K562 (cell line): ENCODE measurements around the gene SOX6. TPM values are rescaled to one million over a fixed set of nuclear protein-coding genes. Genes with fewer than 3 reads are reported as not detected.

Experiments
- ATAC-seq: fragments of 200-7000 bp; cut with Tn5 transposase; 3 replicates; pipeline ENCODE4 v1.9.1; 2020; ENCODE audit warnings: moderate library complexity
- BruUV-seq: library from RNA; stranded (reverse); fragments of 400-500 nt; replicated peaks from 2 replicates; lab custom pipeline; 2021; lab: Mats Ljungman, UMichigan
- CTCF ChIA-PET: fragments of 300-600 bp; formaldehyde crosslinking; extraction: SDS; loops from one replicate; lab custom pipeline; 2021; ENCODE audit warnings: low intra/inter-chr PET ratio; lab: Yijun Ruan, JAX
- POLR2A ChIA-PET: fragments of 300-600, 350-650 bp; sonication (Branson Sonifier 250); formaldehyde crosslinking; extraction: SDS; loops from one replicate; lab custom pipeline; 2021; ENCODE audit warnings: antibody characterized with exemption, inconsistent platforms; lab: Yijun Ruan, JAX
- DNase-seq, 4 experiments: peaks; one replicate each; pipeline versions ENCODE4 v3.0.0 to v3.0.0-alpha.2; 2011 to 2018; ENCODE audit warnings: low spot score in 3 of 4, mixed read lengths in 3 of 4; ENCODE audit errors: extremely low read depth in 1 of 4
- FAIRE-seq: peaks from 2 replicates; lab custom pipeline; 2011; peaks lifted over from hg19 to GRCh38; lab: Jason Lieb, UNC
- H2AFZ ChIP-seq: 2 replicates; pipeline ENCODE4 v1.6.0; 2011; ENCODE audit warnings: low read depth, low read length, control low read depth, inconsistent platforms
- H3K27ac ChIP-seq: fragments of 200-600 bp; 3 replicates; pipeline ENCODE4 v1.8.0; 2011; ENCODE audit warnings: low read depth, mild to moderate bottlenecking, control low read depth, inconsistent platforms, low read length, moderate library complexity, mixed read lengths; ENCODE audit errors: extremely low read depth
- H3K27me3 ChIP-seq, 2 experiments: fragments of 300-600 bp in 1 of 2; 2 replicates in 1 of 2; 3 replicates in 1 of 2; pipeline versions ENCODE4 v1.6.0 to v1.8.0; 2011; ENCODE audit warnings: inconsistent platforms in 2 of 2, low read length in 2 of 2, mild to moderate bottlenecking in 1 of 2, mixed read lengths in 1 of 2, moderate library complexity in 1 of 2; ENCODE audit not compliant: control insufficient read depth in 2 of 2, insufficient read depth in 2 of 2
- H3K36me3 ChIP-seq: fragments of 300-600 bp; 3 replicates; pipeline ENCODE4 v1.8.0; 2011; ENCODE audit warnings: mild to moderate bottlenecking, low read length, inconsistent platforms; ENCODE audit not compliant: control insufficient read depth, insufficient read depth
- H3K4me1 ChIP-seq, 2 experiments: fragments of 200-600 bp in 1 of 2; replicated peaks in 1 of 2; 2 replicates in 1 of 2; 3 replicates in 1 of 2; pipeline versions ENCODE4 v1.5.1 to v1.8.0; 2011; ENCODE audit warnings: inconsistent platforms in 2 of 2, low read length in 2 of 2, mild to moderate bottlenecking in 1 of 2, mixed read lengths in 1 of 2, moderate library complexity in 1 of 2; ENCODE audit not compliant: control insufficient read depth in 2 of 2, insufficient read depth in 2 of 2
- H3K4me2 ChIP-seq: 2 replicates; pipeline ENCODE4 v1.6.1; 2011; ENCODE audit warnings: low read length, control low read depth, inconsistent platforms, mixed read lengths; ENCODE audit not compliant: insufficient read depth
- H3K4me3 ChIP-seq: fragments of 200-600 bp; sonication (generic), shearing (Covaris generic); 2 replicates; pipeline ENCODE4 v1.5.1; 2016; ENCODE audit warnings: control low read depth, inconsistent platforms
- H3K79me2 ChIP-seq: fragments of 200-600 bp; 3 replicates; pipeline ENCODE4 v1.8.0; 2011; ENCODE audit warnings: low read length, inconsistent platforms; ENCODE audit not compliant: control insufficient read depth, insufficient read depth
- H3K9ac ChIP-seq, 2 experiments: 2 replicates each; pipeline versions ENCODE4 v1.6.0 to v1.6.1; 2011; ENCODE audit warnings: low read depth in 2 of 2, low read length in 2 of 2, control low read depth in 1 of 2, inconsistent platforms in 1 of 2, mild to moderate bottlenecking in 1 of 2, mixed read lengths in 1 of 2; ENCODE audit not compliant: insufficient read depth in 1 of 2
- H3K9me1 ChIP-seq: one replicate; pipeline ENCODE4 v1.6.0; 2011; ENCODE audit warnings: inconsistent platforms, mild to moderate bottlenecking, low read length, moderate library complexity; ENCODE audit not compliant: control insufficient read depth, insufficient read depth
- H3K9me3 ChIP-seq: replicated peaks from 2 replicates; pipeline ENCODE4 v1.5.1; 2011; ENCODE audit warnings: low read depth, low read length, inconsistent platforms; ENCODE audit not compliant: control insufficient read depth, insufficient read depth
- H4K20me1 ChIP-seq: replicated peaks from 2 replicates; pipeline ENCODE4 v1.6.1; 2011; ENCODE audit warnings: low read length, inconsistent platforms, mixed read lengths; ENCODE audit not compliant: control insufficient read depth, insufficient read depth
- ARID2 ChIP-seq: fragments of 450-650 bp; IDR thresholded peaks from 2 replicates; pipeline ENCODE4 v1.6.1; 2017; ENCODE audit warnings: antibody characterized with exemption, mild to moderate bottlenecking
- LARP7 ChIP-seq: fragments of 450-650 bp; IDR thresholded peaks from 2 replicates; pipeline ENCODE4 v1.6.1; 2016
- NR4A1 ChIP-seq, 2 experiments: fragments of 250-450 bp in 1 of 2; fragments of 450-650 bp in 1 of 2; sonication (Bioruptor Pico) in 1 of 2; IDR thresholded peaks; 2 replicates each; pipeline versions ENCODE4 v1.4.0 to v1.6.1; 2016 to 2020; ENCODE audit warnings: mild to moderate bottlenecking in 2 of 2, missing compliant biosample characterization in 1 of 2, missing genetic modification characterization in 1 of 2, moderate library complexity in 1 of 2
- NRF1 ChIP-seq, 2 experiments: fragments of 450-650 bp; IDR thresholded peaks in 1 of 2; conservative IDR thresholded peaks in 1 of 2; 2 replicates each; pipeline ENCODE4 v1.6.1; 2014; ENCODE audit warnings: mild to moderate bottlenecking in 2 of 2
- ZBTB7A ChIP-seq: IDR thresholded peaks from 2 replicates; pipeline ENCODE4 v1.6.1; 2011; ENCODE audit warnings: low read depth, mild to moderate bottlenecking, low read length, moderate library complexity, borderline replicate concordance; ENCODE audit not compliant: control insufficient read depth
- ZNF316 ChIP-seq: fragments of 450-650 bp; IDR thresholded peaks from 2 replicates; pipeline ENCODE4 v1.6.1; 2016
- ZNF436 ChIP-seq: fragments of 250-450, 450-650 bp; sonication (Bioruptor Pico); formaldehyde crosslinking; IDR thresholded peaks from 2 replicates; pipeline ENCODE4 v1.7.0; 2020; ENCODE audit warnings: mild to moderate bottlenecking
- WGBS: fragments of 100-300 bp; shearing (Covaris generic); methylation state at CpG from one replicate; pipeline ENCODE4 v1.1.6; 2016; ENCODE audit warnings: low coverage, mixed read lengths; ENCODE audit not compliant: insufficient coverage; ENCODE audit errors: missing lambda C conversion rate; 5-methylcytosine and 5-hydroxymethylcytosine counted together
- in situ Hi-C: fragments of 300-500 bp; cut with MboI; formaldehyde crosslinking; loops from 4 replicates; pipeline ENCODE4 v1.15.0; 2018; ENCODE audit warnings: inconsistent platforms, mixed read lengths
- intact Hi-C: fragments of 100-400 bp; cut with micrococcal nuclease; formaldehyde crosslinking; loops from 2 replicates; pipeline ENCODE4 v1.14.2; 2022
- polyA plus RNA-seq, 8 experiments: library from polyadenylated mRNA; depleted of rRNA in 4 of 8; stranded (reverse) in 5 of 8; unstranded in 3 of 8; fragments of >200 nt; fragmentation: Nextera tagmentation in 2 of 8; fragmentation: Illumina TruSeq in 1 of 8; extraction: Ambion mirVana in 2 of 8; extraction: Trizol in 1 of 8; gene quantifications; 2 replicates each; pipeline versions ENCODE4 v1.2.1 to v1.2.3, GENCODE V29; 2011 to 2014; ENCODE audit warnings: inconsistent platforms in 1 of 8, missing spikeins in 1 of 8
- total RNA-seq, 7 experiments: library from RNA; depleted of rRNA in 6 of 7; stranded (reverse); fragments of >200 nt in 6 of 7; fragmentation: Illumina TruSeq in 2 of 7; extraction: Trizol in 2 of 7; gene quantifications; 2 replicates each; pipeline versions ENCODE4 v1.2.1 to v1.2.3, GENCODE V29; 2011 to 2021; ENCODE audit warnings: low replicate concordance in 1 of 7
- TF ChIP-seq, protein P1 (sequence below): fragments of 200-400 bp; formaldehyde crosslinking; IDR thresholded peaks from 2 replicates; pipeline ENCODE4 v1.6.1; 2017; ENCODE audit warnings: mild to moderate bottlenecking, low read depth, low read length, moderate library complexity
- TF ChIP-seq, protein P2 (sequence below): IDR thresholded peaks from 2 replicates; pipeline ENCODE4 v1.6.1; 2016; ENCODE audit warnings: missing genetic modification characterization, missing compliant biosample characterization
- TF ChIP-seq, protein P3 (sequence below), 2 experiments: fragments of 450-650 bp; IDR thresholded peaks; 2 replicates each; pipeline ENCODE4 v1.6.1; 2016; ENCODE audit warnings: mild to moderate bottlenecking in 2 of 2, borderline replicate concordance in 1 of 2, low read depth in 1 of 2, moderate library complexity in 1 of 2

SOX6 gene
- total and polyA plus RNA-seq, 9 of the 15 experiments (the other 6 are each of a cell fraction or from before 2014, with no cell fraction given) = 0.89 to 8.7 (median 5.7) TPM

DNA sequence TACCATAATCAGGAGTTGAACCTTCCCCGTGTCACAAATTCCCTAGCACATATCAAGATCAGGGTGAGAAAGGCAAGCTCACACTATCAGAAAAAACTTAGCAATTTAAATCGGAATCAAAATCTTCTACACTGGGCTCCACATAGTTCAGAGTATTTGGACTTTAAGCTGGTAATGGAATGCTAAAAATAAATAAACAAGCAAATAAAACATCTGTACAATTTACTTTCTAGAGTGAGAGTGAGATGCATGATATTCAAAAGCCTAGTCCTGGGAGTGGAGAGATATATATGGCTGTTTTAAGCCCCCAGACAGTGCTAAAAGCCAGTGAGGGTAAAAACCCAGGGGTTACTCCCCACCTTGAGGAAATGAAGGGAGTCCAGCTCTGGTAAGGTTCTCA, 380.6 kb downstream of the SOX6 start:
- H3K9ac ChIP-seq = no peak overlapping the region
- no peaks in the 10 kb centered on the region for H4K20me1 ChIP-seq
- WGBS = 28% methylated on average over 2 of the region's 2 CpGs
- H3K79me2 ChIP-seq = no peaks in the 10 kb centered on the region
- no TSS peak for BruUV-seq
- no peak overlapping the region for H3K4me3 ChIP-seq
- H3K9me1 ChIP-seq = no peaks in the 10 kb centered on the region
- no peak; the same call in 1 of the 3 replicates for ATAC-seq
- peaks cover 4 to 16% of the 10 kb centered on the region in 2 experiments; a peak in 3 of 5 replicates for H3K4me1 ChIP-seq
- in situ Hi-C loops (no loop called here), intact Hi-C loops (no loop called here)
- no peaks in the 10 kb centered on the region for H3K27me3 ChIP-seq
- H3K36me3 ChIP-seq = no peaks in the 10 kb centered on the region
- POLR2A ChIA-PET = interaction anchor here (0.9 kb wide), 1 partner anchor 10 kb away, joined by 4 read pairs; no protein-coding TSS in a partner anchor
- H3K27ac ChIP-seq = no peak overlapping the region
- H3K9me3 ChIP-seq = no peaks in the 10 kb centered on the region
- CTCF ChIA-PET = no interaction called here
- FAIRE-seq = no peak
- DNase-seq = no peak
- H3K4me2 ChIP-seq = no peak overlapping the region
- peak overlapping the region; percentile 11; the same call in 1 of the 2 replicates for H2AFZ ChIP-seq
- TF ChIP-seq, protein P1, sequence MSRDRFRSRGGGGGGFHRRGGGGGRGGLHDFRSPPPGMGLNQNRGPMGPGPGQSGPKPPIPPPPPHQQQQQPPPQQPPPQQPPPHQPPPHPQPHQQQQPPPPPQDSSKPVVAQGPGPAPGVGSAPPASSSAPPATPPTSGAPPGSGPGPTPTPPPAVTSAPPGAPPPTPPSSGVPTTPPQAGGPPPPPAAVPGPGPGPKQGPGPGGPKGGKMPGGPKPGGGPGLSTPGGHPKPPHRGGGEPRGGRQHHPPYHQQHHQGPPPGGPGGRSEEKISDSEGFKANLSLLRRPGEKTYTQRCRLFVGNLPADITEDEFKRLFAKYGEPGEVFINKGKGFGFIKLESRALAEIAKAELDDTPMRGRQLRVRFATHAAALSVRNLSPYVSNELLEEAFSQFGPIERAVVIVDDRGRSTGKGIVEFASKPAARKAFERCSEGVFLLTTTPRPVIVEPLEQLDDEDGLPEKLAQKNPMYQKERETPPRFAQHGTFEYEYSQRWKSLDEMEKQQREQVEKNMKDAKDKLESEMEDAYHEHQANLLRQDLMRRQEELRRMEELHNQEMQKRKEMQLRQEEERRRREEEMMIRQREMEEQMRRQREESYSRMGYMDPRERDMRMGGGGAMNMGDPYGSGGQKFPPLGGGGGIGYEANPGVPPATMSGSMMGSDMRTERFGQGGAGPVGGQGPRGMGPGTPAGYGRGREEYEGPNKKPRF = no peak
- no peak for TF ChIP-seq ARID2
- TF ChIP-seq ZNF436 (CRISPR knock-in tag) = no peak
- TF ChIP-seq ZBTB7A = no peak
- no peak for TF ChIP-seq NR4A1 (CRISPR knock-in tag; IDR thresholded peaks at IDR 0.05)
- no peak for TF ChIP-seq NR4A1 (tag; IDR thresholded peaks at IDR 0.05)
- TF ChIP-seq, protein P2, sequence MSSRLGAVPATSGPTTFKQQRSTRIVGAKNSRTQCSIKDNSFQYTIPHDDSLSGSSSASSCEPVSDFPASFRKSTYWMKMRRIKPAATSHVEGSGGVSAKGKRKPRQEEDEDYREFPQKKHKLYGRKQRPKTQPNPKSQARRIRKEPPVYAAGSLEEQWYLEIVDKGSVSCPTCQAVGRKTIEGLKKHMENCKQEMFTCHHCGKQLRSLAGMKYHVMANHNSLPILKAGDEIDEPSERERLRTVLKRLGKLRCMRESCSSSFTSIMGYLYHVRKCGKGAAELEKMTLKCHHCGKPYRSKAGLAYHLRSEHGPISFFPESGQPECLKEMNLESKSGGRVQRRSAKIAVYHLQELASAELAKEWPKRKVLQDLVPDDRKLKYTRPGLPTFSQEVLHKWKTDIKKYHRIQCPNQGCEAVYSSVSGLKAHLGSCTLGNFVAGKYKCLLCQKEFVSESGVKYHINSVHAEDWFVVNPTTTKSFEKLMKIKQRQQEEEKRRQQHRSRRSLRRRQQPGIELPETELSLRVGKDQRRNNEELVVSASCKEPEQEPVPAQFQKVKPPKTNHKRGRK (tag) = no peak
- TF ChIP-seq ZNF316 = no peak
- TF ChIP-seq LARP7 = no peak
- no peak for TF ChIP-seq NRF1 (conservative IDR thresholded peaks at IDR 0.05 in 1 of 2, IDR thresholded peaks at IDR 0.05 in 1 of 2)
- TF ChIP-seq, protein P3, sequence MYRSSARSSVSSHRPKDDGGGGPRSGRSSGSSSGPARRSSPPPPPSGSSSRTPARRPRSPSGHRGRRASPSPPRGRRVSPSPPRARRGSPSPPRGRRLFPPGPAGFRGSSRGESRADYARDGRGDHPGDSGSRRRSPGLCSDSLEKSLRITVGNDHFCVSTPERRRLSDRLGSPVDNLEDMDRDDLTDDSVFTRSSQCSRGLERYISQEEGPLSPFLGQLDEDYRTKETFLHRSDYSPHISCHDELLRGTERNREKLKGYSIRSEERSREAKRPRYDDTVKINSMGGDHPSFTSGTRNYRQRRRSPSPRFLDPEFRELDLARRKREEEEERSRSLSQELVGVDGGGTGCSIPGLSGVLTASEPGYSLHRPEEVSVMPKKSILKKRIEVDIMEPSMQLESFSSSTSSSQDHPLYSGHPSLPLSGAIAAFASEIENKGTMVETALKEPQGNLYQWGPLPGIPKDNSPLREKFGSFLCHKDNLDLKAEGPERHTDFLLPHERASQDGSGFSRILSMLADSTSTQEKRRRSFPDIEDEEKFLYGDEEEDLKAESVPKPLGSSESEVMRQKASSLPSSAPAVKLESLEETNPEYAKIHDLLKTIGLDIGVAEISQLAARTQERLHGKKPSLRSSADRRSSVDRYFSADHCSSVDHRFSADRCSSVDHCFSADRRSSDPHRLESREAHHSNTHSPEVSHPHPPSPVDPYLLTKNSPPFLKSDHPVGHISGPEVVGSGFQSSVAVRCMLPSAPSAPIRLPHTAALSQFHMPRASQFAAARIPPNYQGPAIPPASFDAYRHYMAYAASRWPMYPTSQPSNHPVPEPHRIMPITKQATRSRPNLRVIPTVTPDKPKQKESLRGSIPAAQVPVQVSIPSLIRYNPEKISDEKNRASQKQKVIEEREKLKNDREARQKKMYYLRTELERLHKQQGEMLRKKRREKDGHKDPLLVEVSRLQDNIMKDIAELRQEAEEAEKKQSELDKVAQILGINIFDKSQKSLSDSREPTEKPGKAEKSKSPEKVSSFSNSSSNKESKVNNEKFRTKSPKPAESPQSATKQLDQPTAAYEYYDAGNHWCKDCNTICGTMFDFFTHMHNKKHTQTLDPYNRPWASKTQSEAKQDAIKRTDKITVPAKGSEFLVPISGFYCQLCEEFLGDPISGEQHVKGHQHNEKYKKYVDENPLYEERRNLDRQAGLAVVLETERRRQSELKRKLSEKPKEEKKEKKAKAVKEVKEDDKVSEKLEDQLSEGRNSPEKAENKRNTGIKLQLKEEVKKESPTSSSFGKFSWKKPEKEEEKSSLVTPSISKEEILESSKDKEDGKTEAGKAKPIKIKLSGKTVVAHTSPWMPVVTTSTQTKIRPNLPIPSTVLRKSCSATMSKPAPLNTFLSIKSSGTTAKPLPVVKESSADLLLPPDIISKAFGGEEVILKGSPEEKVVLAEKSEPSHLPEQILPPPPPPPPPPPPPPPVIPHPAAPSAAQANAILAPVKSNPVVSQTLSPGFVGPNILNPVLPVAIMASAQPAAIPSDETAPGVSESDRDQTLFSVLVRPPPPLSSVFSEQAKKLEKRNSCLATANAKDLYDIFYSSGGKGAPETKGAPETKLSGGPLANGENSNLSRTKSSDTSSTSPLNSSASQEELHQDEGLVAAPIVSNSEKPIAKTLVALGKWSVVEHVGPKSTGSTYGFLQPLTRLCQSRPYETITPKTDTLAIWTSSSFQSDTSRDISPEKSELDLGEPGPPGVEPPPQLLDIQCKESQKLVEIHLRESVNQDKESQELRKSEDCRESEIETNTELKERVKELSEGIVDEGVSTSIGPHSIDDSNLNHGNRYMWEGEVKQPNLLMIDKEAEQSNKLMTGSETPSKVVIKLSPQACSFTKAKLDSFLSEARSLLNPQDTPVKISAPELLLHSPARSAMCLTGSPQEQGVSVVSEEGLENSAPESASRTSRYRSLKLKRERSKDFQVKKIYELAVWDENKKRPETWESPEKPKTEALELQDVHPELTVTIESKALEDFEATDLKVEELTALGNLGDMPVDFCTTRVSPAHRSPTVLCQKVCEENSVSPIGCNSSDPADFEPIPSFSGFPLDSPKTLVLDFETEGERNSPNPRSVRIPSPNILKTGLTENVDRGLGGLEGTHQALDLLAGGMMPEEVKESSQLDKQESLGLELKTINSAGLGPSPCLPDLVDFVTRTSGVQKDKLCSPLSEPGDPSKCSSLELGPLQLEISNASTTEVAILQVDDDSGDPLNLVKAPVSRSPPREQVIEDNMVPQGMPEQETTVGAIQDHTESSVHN (IDR thresholded peaks at IDR 0.05; ENCODE audit: borderline replicate concordance in 1 of 2, low read depth in 1 of 2) = no peak
